DOHH2 (cell line): ENCODE data around the gene NFYC.

Source experiments
- H3F3A ChIP-seq: fragments of 200-600 bp; sonication (generic), shearing (Covaris generic); 2 replicates; pipeline ENCODE4 v1.6.0; 2016; ENCODE audit warnings: antibody characterized with exemption, mild to moderate bottlenecking; ENCODE audit not compliant: control insufficient read depth, insufficient read depth
- H3K27ac ChIP-seq: fragments of 200-600 bp; sonication (generic); 2 replicates; pipeline ENCODE4 v1.5.1; 2014; ENCODE audit warnings: low read depth, mild to moderate bottlenecking, low read length, moderate library complexity
- H3K27me3 ChIP-seq: fragments of 200-600 bp; sonication (generic); 2 replicates; pipeline ENCODE4 v1.6.1; 2014; ENCODE audit warnings: mild to moderate bottlenecking, low read length, mixed read lengths; ENCODE audit not compliant: control insufficient read depth
- H3K36me3 ChIP-seq: fragments of 200-600 bp; sonication (generic); 2 replicates; pipeline ENCODE4 v1.6.1; 2014; ENCODE audit warnings: mild to moderate bottlenecking, low read length, moderate library complexity, mixed read lengths; ENCODE audit not compliant: control insufficient read depth
- H3K4me1 ChIP-seq: fragments of 200-600 bp; sonication (generic); 2 replicates; pipeline ENCODE4 v1.6.1; 2014; ENCODE audit warnings: mild to moderate bottlenecking, low read length, mixed read lengths; ENCODE audit not compliant: control insufficient read depth
- H3K4me2 ChIP-seq: fragments of 200-600 bp; sonication (generic); 2 replicates; pipeline ENCODE4 v1.6.0; 2014; ENCODE audit warnings: mild to moderate bottlenecking, low read length, moderate library complexity
- H3K4me3 ChIP-seq: fragments of 200-600 bp; sonication (generic); 2 replicates; pipeline ENCODE4 v1.5.1; 2014; ENCODE audit warnings: mild to moderate bottlenecking, low read length, mixed read lengths
- H3K79me2 ChIP-seq: fragments of 200-600 bp; sonication (generic); 2 replicates; pipeline ENCODE4 v1.6.1; 2014; ENCODE audit warnings: mild to moderate bottlenecking, low read length, mixed read lengths; ENCODE audit not compliant: control insufficient read depth
- H3K9me2 ChIP-seq: fragments of 200-600 bp; sonication (generic); replicated peaks from 2 replicates; pipeline ENCODE4 v1.6.1; 2014; ENCODE audit warnings: mild to moderate bottlenecking, low read length, mixed read lengths; ENCODE audit not compliant: control insufficient read depth
- H3K9me3 ChIP-seq: fragments of 200-600 bp; sonication (generic); 2 replicates; pipeline ENCODE4 v1.6.1; 2014; ENCODE audit warnings: antibody characterized with exemption, low read length, mixed read lengths; ENCODE audit not compliant: control insufficient read depth, insufficient read depth
- H4K20me1 ChIP-seq: fragments of 200-600 bp; sonication (generic); 2 replicates; pipeline ENCODE4 v1.6.0; 2014; ENCODE audit warnings: low read depth, mild to moderate bottlenecking, antibody characterized with exemption, low read length, moderate library complexity; ENCODE audit not compliant: control insufficient read depth, insufficient read depth
- EZH2phosphoT487 ChIP-seq: fragments of 200-600 bp; sonication (generic); IDR thresholded peaks from 2 replicates; pipeline ENCODE4 v1.6.1; 2017; ENCODE audit warnings: borderline replicate concordance, mild to moderate bottlenecking, antibody characterized with exemption, low read length, moderate library complexity, mixed read lengths
- TF ChIP-seq, protein P1 (sequence below): fragments of 200-600 bp; sonication (generic); IDR thresholded peaks from one replicate; pipeline ENCODE4 v1.5.1; 2014; ENCODE audit warnings: antibody characterized with exemption, mild to moderate bottlenecking, low read depth, low read length; ENCODE audit not compliant: poor library complexity, severe bottlenecking

Gene NFYC

GRCh38 chr1:40802742-40803113 is 111.2 kb downstream of the NFYC start:
- TF ChIP-seq, protein P1, sequence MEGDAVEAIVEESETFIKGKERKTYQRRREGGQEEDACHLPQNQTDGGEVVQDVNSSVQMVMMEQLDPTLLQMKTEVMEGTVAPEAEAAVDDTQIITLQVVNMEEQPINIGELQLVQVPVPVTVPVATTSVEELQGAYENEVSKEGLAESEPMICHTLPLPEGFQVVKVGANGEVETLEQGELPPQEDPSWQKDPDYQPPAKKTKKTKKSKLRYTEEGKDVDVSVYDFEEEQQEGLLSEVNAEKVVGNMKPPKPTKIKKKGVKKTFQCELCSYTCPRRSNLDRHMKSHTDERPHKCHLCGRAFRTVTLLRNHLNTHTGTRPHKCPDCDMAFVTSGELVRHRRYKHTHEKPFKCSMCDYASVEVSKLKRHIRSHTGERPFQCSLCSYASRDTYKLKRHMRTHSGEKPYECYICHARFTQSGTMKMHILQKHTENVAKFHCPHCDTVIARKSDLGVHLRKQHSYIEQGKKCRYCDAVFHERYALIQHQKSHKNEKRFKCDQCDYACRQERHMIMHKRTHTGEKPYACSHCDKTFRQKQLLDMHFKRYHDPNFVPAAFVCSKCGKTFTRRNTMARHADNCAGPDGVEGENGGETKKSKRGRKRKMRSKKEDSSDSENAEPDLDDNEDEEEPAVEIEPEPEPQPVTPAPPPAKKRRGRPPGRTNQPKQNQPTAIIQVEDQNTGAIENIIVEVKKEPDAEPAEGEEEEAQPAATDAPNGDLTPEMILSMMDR: no peak
- TF ChIP-seq EZH2phosphoT487: no peak
- Histone ChIP-seq H3K9me2 (no peaks in the 10 kb centered on the region), H4K20me1 (peaks cover 2% of the 10 kb centered on the region; the same call in 1 of the 2 replicates), H3F3A (peaks cover 5% of the 10 kb centered on the region), H3K36me3 (no peaks in the 10 kb centered on the region), H3K27me3 (peaks cover 21% of the 10 kb centered on the region), H3K4me2 (peak overlapping the region; percentile 77), H3K9me3 (no peaks in the 10 kb centered on the region), H3K4me3 (peak overlapping the region; percentile 71), H3K27ac (no peak overlapping the region), H3K79me2 (no peaks in the 10 kb centered on the region), H3K4me1 (peaks cover 34% of the 10 kb centered on the region)

- H3K4me2 ChIP-seq: no peak overlapping the region
Measured at GRCh38 chr1:40803447-40803846, 111.9 kb downstream of the NFYC start.

GRCh38 chr1:40803902-40804301 is 112.4 kb downstream of the NFYC start:
- H3K4me3 ChIP-seq: no peak overlapping the region
- no peaks in the 10 kb centered on the region for H3K9me3 ChIP-seq
- peaks cover 2% of the 10 kb centered on the region; the same call in 1 of the 2 replicates for H4K20me1 ChIP-seq
- H3K36me3 ChIP-seq: no peaks in the 10 kb centered on the region
- no peak overlapping the region for H3K27ac ChIP-seq
- H3K4me2 ChIP-seq: no peak overlapping the region
- TF ChIP-seq EZH2phosphoT487: no peak
- TF ChIP-seq, protein P1: no peak
- H3F3A ChIP-seq: peaks cover 5% of the 10 kb centered on the region
- no peaks in the 10 kb centered on the region for H3K9me2 ChIP-seq
- H3K4me1 ChIP-seq: peaks cover 38% of the 10 kb centered on the region
- no peaks in the 10 kb centered on the region for H3K79me2 ChIP-seq
- peaks cover 21% of the 10 kb centered on the region for H3K27me3 ChIP-seq

More at GRCh38 chr1:40803447-40803846, 111.9 kb downstream of the NFYC start:
- Histone ChIP-seq H3K4me1 (peaks cover 34% of the 10 kb centered on the region), H4K20me1 (peaks cover 2% of the 10 kb centered on the region; the same call in 1 of the 2 replicates), H3K9me2 (no peaks in the 10 kb centered on the region), H3K27me3 (peaks cover 21% of the 10 kb centered on the region), H3K27ac (no peak overlapping the region), H3F3A (peaks cover 5% of the 10 kb centered on the region), H3K9me3 (no peaks in the 10 kb centered on the region), H3K36me3 (no peaks in the 10 kb centered on the region), H3K79me2 (no peaks in the 10 kb centered on the region), H3K4me3 (no peak overlapping the region)
- TF ChIP-seq EZH2phosphoT487: no peak
- TF ChIP-seq, protein P1: no peak
